HG03196 (cell line): ENCODE results near the gene DNAI7.

Experiments
- ATAC-seq: cut with Tn5 transposase; IDR thresholded peaks from one replicate; pipeline ENCODE4 v1.9.1; 2021; ENCODE audit not compliant: unreplicated experiment

DNAI7 gene

DNA sequence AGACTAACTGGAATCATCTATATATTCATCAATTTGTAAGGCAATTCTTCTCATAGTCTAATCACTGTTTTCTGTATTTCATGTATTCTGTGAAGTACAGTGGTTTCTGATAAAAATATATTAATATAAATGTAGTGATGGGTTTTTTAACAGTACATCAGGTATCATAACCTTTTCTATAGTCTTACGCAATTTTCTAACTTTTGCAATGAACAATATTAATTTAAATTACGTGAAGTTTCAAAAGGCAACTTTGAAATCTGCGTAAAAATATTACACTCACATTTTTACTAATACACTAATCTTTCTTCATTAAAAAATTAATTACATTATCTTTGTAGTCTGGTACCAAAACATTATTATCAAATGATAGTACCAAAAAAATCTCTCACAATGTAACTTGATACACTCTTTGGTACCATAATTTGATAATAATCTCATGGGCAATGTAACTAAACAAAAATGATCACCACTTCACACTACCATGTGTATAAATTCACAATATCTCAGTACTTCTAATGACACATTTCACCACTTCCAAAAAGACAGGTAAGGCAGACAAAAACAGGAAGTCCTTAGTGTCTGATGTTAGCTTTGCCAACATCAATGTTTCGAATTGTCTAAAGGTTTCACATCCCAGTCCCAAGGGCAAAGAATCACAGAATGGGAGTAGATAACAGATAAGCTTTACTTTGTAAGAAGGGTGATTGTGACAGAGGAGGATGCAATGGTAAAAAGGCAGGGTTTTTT, 8.7 kb downstream of the DNAI7 start:
- no peak for ATAC-seq

DNA sequence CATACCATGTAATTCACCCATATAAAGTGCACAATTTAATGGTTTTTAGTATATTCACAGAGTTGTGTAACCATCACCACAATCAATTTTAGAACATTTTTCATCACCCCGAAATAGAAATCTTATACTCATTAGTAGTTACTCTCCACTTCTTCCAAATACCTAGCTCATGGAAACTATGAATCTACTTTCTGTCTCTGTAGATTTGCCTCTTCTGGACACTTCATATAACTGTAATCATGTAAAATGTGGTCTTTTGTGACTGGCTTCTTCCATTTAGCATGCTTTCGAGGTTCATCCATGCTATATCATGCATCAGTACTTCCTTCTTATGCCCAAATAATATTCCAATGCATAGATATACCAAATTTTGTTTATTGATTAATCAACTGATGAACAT, 10.8 kb downstream of the DNAI7 start:
- ATAC-seq = no peak

DNA sequence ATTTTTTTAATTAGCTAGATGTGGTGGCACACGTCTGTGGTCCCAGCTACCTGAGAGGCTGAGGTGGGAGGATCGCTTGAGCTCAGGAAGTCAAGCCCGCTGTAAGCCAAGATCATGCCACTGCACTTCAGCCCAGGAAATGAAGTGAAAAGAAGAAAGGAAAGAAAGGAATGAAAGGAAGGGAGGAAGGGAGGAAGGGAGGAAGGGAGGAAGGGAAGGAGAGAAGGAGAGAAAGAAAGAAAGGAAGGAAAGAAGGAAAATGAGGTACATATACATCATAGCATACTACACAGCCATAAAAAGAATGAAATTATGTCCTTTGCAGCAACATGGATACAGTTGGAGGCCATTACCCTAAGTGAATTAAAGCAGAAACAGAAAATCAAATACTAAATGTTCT, 12.2 kb downstream of the DNAI7 start:
- ATAC-seq = no peak

DNA sequence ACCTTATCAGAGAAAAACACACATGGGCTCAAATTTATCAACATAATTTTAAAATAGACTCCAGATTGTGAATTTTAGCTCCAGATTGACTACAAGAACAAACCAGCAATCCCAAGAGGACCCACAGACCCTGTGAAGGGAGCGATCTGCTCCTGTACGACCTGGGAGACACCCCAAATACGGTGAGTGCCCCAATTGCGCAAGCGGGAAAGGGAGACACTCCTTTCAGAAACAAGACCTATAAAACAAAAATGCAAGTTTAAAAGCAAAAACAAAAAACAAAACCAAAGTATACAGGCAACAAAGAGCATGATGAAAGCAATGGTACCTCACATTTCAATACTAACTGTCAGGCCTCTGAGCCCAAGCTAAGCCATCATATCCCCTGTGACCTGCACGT, 32.1 kb downstream of the DNAI7 start:
- no peak for ATAC-seq

DNA sequence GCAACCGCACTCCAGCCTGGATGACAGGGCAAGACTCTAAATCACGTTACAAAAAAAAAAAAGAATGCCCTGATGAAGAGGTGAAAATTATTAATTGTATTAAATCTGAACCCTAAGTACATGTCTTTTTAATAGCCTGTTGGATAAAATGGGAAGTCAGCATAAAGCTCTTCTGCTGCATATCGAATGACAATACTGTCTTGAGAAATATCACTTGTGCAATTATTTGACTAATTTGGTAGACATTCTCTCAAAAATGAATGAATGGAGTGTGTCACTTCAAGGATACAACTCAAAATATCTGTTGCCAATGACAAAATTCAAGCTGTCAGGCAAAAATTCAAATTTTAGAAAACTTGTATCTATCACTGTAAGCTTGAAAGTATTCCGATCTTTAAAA, 38.9 kb downstream of the DNAI7 start:
- no peak for ATAC-seq

DNA sequence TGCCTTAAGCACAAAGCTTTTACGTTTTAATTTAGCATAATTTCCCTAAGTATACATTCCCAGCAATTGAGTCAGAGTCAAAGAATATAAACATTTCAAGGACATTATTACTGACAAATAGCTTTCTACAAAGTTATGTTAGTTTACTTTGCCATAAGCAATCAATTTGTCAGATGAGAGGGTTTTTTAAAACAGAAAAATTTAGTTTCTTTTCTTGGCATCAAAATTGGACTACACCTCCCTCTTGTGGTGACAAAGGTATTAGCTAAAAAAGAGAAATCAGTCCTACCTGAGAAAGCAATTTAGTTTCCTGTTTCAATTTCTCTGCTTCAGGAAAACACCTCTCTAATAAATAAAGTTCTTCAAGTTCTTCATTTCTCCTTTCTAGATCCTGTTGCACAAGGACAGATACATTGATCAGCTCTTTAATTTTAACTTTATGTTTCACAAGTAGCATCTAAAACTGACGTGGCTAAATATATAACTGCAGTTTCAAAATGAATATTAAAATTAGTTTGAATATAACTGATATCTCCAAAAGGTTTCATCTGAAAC, 39.9 kb downstream of the DNAI7 start:
- ATAC-seq = no peak

DNA sequence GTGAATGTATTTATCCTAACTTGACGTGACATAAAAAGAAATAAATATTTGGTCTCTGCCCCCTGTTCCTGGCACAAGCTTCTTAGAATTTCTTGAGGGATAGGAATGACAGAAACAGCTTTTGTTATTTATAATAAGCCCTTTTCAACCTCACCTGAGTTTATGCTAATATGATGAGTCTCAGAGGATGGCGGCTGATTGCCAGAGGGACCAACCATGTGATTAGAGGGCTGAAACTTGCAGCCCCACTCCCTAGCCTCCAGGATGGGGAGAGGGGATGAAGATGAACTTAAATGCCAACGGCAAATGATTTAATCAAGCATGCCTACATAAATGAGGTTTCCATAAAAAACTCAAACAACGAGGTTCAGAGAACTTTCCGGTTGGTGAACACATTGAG, 42.9 kb downstream of the DNAI7 start:
- no peak for ATAC-seq

DNA sequence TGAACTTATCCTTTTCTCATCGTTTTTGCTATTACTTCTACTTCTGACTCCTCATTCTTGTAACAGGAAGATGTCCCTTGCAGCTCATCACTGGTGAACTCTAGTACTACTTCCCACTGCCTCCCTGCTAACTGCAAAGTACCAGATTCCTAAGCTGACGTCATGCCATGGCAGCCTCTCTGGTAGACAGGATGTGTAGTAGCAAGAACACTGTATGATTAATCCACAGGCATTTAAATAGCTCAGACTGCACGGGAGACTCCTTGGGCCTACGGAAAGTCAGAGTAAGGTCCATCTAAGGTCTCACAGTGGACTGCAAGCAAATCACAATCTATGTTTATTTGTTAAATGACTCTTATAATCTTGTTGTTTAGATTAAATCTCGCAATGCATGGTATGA, 43.5 kb downstream of the DNAI7 start:
- ATAC-seq = no peak

DNA sequence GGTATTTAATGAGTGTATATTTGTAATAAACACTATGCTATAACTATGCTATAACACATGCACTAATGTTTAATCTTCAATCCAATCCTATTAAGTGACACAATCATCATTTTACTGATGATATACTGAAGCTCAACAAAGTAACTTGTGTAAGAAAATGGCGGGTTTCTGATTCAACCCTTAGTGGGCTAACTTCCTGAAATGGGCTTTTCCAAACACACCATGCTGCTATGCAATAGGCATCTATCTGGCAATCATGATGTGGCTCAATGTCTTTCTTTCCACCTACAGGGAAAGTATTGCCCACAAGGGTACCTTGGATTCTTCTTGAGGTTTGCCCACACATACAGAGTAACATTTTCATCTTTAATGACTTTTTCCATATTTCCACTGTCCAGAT, 48.3 kb downstream of the DNAI7 start:
- no peak for ATAC-seq

DNA sequence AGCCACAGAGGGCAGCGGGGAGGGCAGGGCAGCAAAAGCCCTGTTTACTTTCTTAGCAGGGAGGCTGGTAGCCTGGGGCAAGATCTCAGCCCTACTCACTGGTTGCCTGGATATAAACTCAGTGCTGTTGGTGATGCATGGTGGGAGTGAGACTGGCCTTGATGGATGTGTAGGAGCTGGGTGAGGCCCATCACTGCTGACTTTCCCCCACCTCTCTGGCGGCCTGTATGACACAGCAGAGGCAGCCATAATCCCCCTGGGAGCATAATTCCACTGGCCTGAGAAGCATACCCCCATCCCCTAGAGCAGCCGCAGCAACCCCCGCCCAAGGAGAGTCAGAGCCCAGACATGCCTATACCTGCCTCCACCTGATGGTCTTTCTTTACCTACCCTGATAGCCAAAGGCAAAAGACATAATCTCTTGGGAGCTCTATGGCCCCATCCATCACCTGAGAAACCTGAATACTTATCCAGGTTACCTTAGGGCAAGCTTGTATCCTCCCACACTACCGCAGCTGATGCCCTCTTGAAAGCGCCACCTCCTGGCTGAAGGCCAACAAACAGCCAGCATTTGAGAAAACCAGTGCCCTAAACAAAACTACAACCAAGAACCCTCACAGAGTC, 59.3 kb downstream of the DNAI7 start:
- no peak for ATAC-seq

DNA sequence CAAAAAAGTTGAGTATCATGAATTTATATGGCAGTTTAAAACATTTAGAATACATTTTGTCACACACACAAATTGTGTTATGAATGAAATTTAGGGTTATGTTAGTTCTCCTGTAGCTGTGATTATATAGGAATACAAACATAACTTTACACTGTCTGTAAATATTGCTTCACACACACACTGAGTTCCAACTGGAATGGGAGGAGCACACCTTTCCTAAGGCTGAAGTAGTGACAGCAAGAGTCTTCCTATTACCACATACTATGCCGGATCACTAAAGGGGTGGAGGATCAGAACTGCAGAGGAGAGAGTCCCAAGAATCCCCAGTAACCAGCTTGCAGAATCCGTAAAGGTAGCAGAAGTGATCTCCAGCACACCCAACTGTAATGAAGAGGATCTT, 63.7 kb downstream of the DNAI7 start:
- ATAC-seq = no peak

DNA sequence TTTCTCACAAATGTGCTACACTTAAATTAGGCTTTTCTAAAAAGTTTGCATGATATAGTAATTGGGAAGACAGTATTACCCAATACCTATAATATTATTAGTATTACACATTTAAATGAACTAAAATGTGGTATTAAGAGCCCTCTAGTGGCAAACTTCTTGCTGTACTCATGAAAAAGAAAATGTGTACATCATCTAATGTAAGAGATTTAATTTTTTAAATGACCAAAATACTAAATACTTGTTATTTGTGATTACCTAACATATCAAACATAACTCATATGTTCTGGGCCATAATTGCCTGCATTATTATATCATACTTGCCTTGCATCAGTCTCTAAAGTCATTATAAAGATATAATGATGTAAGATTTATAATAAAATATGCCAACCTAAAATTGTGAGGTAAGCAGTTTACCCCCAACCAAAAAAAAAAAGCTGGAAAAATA, 64.2 kb downstream of the DNAI7 start:
- ATAC-seq = no peak

DNA sequence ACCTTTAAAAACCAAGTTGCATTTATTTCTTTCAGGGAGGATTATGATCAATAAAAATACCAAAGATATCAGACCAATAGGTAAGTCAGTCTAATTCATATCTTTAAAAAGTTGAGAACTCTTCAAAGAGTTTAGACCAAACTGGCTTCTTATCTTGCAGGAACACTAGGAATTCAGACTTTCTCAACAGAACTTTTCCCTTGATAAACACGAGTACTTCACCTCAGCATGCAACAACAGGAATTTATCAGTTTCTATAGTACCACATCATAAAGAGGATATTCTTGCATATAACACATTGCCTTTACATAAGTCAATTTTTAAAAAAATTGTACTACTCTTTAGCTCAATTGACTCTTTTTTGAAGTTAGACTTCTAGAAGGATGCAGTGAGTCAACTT, 68.2 kb downstream of the DNAI7 start:
- no peak for ATAC-seq

DNA sequence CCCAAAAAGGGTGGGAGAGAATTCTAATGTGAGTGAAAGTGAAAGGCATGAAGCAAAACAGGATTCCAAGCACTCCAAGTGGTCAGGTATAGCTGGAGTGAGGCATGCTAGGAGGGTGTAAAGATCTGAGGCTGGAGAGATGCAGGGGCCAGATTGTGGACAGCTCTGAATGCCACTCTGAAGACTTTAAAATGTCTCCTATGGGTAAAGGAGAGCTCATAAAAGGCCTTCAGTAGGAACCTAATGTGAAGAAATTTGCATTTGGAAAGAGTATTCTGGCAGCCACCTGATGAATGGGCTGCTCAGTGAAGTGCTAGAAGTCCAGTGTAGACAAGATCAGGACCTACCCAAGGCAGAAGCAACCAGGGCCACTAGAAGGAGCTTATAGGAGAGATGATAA, 68.9 kb downstream of the DNAI7 start:
- no peak for ATAC-seq

DNA sequence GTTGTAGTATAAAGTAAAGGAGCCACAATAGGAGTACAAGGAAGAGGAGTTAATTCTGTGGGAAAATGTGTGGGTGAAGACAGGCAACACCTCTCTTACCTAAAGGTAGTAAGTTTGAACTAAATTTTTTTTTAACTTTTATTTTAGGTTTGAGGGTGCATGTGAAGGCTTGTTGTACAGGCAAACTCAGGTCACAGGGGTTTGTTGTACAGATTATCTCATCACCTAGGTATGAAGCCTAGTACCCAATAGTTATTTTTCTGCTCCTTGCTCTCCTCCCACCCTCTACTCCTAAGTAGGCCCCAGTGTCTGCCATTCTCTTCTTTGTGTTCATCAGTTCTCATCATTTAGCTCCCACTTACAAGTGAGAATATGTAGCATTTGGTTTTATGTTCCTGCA, 70.5 kb downstream of the DNAI7 start:
- ATAC-seq = no peak

DNA sequence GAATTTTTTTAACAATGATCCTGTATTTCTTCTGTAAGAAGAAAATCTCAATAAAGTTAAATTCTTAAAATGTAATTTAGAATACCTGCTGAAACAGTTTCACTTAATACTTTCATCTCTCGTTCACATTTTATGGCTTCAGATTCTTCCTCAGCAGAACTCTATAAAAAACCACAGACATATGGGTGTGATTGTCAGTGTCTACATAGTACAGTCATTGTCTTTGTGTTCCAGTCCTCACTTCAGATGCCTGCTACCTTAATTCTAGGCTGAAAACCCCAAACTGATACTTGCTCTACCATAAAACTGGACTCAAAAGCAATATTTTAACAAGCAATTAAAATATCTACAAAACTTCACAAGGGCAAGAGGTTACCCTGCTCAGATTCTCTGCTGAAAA, 71.8 kb downstream of the DNAI7 start:
- ATAC-seq = no peak

DNA sequence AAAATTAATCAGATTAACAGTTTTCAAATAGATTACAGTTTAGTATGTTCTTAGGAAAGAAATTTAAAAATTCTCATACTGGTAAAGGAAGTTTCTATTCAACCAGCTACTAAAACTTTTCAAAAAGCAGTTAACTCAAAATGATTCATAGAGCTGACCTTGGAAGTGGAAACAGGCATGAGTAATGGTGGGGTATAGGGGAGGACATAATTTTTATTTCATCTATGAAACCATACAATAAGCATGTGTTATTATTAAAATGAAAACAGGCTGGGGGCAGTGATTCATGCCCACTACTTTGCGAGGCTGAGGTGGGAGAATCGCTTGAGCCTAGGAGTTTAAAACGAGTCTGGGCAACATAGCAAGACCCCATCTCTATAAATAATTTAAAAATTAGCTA, 73.0 kb downstream of the DNAI7 start:
- no peak for ATAC-seq

DNA sequence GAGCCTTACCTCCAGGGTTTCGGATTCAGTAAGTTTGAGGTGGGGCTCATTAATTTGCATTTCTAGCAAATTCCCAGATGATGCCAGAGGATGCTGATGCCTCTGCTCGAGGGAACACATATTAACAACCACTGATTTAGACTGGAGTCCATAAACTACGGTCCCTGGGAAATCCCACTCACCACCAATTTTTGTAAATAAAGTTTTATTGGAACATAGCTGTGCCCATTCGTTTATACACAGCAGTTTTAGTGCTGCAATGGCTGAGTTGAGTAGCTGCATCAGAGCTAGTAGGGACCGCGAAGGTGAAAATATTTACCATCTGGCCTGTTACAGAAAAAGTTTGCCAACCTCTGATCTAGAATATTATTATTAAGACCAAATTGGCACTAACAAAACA, 73.8 kb downstream of the DNAI7 start:
- ATAC-seq = no peak

DNA sequence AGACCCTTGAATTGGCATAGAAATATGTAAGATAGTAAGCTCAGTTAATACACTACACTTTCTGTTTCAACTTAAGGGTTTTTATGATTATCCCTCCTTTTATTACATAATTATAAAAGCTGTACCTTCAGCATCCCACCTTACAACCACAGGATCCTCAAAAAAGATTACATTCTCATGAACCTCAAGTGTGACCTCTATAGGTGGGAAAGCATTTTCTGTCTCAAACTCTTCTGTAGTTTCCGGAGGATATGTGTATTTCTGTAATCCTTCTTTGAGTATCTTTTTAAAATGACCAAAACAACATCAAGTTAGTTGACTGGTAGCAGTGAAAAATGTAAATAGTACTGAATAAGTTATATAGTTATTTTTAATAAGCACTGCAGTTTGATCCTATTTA, 75.9 kb downstream of the DNAI7 start:
- ATAC-seq = no peak

DNA sequence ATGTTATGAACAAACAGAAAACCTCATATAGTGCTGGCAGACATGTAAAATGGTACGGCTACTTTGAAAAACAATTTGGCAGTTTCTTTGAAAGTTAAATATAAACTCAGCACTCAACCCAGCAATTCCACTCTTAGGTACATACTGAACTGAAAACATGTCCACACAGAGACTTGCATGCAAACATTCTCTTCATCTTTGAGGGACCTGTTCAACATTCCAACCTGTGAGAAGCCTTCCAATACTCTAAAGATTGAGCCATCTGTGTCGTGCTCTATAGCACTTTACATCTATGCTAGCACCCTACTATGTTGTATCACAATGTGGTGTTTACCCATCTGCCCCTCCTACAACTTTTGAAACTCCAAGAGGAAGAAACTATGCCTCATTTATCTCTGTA, 79.3 kb downstream of the DNAI7 start:
- no peak for ATAC-seq

DNA sequence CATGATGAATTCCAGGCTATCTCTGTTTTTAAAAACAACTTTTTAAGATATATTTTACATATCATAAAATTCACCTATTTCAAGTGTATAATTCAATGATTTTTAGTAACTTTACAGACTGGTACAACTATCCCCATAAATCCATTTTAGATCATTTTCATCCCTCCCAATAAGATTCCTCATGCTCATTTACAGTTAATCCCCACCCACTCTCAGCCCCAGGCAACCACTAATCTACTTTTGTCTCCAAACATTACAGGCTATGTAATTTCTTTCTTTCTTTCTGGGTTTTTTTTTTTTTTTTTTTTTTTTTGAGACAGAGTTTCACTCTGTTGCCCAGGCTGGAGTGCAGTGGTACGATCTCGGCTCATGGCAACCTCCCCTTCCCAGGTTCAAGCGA, 81.3 kb downstream of the DNAI7 start:
- no peak for ATAC-seq

DNA sequence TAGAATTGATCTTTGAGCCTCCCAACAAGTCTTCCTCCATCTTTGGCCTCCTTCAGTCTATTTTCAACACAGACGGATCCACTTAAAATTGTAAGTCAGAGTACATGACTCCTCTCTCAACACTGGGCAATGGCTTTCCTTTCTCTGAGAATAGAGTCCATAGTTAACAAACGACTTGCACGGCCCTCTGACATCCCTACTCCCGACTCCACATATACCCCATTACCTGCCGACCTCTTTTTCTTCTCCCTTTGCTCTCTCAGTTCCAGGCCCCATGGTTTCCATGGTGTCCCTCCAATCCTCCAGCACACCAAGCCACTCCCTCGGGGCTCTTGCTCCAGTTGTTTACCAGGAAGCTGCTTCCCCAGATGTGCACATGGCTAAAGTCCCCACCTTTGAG, 84.7 kb downstream of the DNAI7 start:
- no peak for ATAC-seq

DNA sequence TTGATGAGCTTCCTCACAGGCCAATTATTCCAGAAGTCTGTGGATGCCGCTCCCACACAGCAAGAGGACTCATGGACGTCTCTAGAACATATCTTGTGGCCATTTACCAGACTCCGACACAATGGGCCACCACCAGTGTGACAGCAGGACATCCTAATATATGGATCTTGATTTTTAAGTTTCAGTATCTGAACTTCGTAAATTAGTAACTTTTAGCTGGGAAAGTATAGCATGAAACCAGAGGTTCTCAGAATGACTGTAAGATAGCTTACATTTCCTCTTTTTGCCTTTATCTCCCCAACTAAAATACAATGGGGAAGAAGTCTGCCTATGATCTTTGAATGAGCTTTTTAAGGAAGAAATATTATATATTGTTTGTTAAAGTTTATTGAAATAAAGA, 87.0 kb downstream of the DNAI7 start:
- peak; percentile 96 for ATAC-seq
